Fibroblast of lung (primary cell): ENCODE measurements around the gene SEZ6L. TPM values are rescaled to one million over a fixed set of nuclear protein-coding genes. Genes with fewer than 3 reads are reported as not detected.

Experiments used
- DNase-seq, 2 donors: peaks; one replicate each; pipeline versions ENCODE4 v3.0.0 to v3.0.0-alpha.2; 2010; ENCODE audit warnings: low read depth in 2 of 2
- H2AFZ ChIP-seq: 2 replicates; pipeline ENCODE4 v1.5.1; 2012; ENCODE audit warnings: low read length, control low read depth, inconsistent platforms
- H3K27ac ChIP-seq: 2 replicates; pipeline ENCODE4 v1.5.1; 2011; ENCODE audit warnings: low read length, control low read depth; ENCODE audit not compliant: insufficient read depth
- H3K27me3 ChIP-seq: 2 replicates; pipeline ENCODE4 v1.5.1; 2011; ENCODE audit warnings: mild to moderate bottlenecking, low read length; ENCODE audit not compliant: control insufficient read depth, insufficient read depth
- H3K36me3 ChIP-seq: 2 replicates; pipeline ENCODE4 v1.5.1; 2011; ENCODE audit warnings: low read length; ENCODE audit not compliant: control insufficient read depth, insufficient read depth
- H3K4me1 ChIP-seq: 2 replicates; pipeline ENCODE4 v1.5.1; 2011; ENCODE audit warnings: low read length; ENCODE audit not compliant: control insufficient read depth, insufficient read depth; ENCODE audit errors: extremely low read depth
- H3K4me2 ChIP-seq: 2 replicates; pipeline ENCODE4 v1.5.1; 2011; ENCODE audit warnings: low read length, control low read depth; ENCODE audit not compliant: insufficient read depth; ENCODE audit errors: extremely low read depth
- H3K4me3 ChIP-seq, 4 experiments: fragments of 200-600 bp in 1 of 4; sonication (generic) in 1 of 4; replicated peaks in 1 of 4; 2 replicates each; pipeline ENCODE4 v1.5.1; 2011 to 2016; ENCODE audit warnings: low read length in 4 of 4, low read depth in 3 of 4, mild to moderate bottlenecking in 3 of 4, control low read depth in 2 of 4, inconsistent platforms in 1 of 4, mixed read lengths in 1 of 4; ENCODE audit not compliant: insufficient read depth in 1 of 4; ENCODE audit errors: control extremely low read depth in 1 of 4
- H3K79me2 ChIP-seq: 2 replicates; pipeline ENCODE4 v1.5.1; 2012; ENCODE audit warnings: mild to moderate bottlenecking, low read length, inconsistent platforms; ENCODE audit not compliant: control insufficient read depth, insufficient read depth
- H3K9ac ChIP-seq: 2 replicates; pipeline ENCODE4 v1.5.1; 2011; ENCODE audit warnings: mild to moderate bottlenecking, low read length, control low read depth; ENCODE audit not compliant: insufficient read depth
- H3K9me3 ChIP-seq: 2 replicates; pipeline ENCODE4 v1.5.1; 2012; ENCODE audit warnings: low read depth, low read length; ENCODE audit not compliant: control insufficient read depth, insufficient read depth
- H4K20me1 ChIP-seq: 2 replicates; pipeline ENCODE4 v1.5.1; 2011; ENCODE audit warnings: low read length; ENCODE audit not compliant: control insufficient read depth, insufficient read depth; ENCODE audit errors: extremely low read depth
- EZH2 ChIP-seq: IDR thresholded peaks from 2 replicates; pipeline ENCODE4 v1.5.1; 2012; ENCODE audit warnings: low read length, control low read depth, mild to moderate bottlenecking; ENCODE audit errors: missing control alignments
- polyA plus RNA-seq, 2 donors: library from polyadenylated mRNA; depleted of rRNA in 1 of 2; stranded (reverse) in 1 of 2; unstranded in 1 of 2; fragments of >200 nt; gene quantifications; 2 replicates each; pipeline ENCODE4 v1.2.1, GENCODE V29; 2011 to 2012; ENCODE audit warnings: missing spikeins in 1 of 2
- total RNA-seq: library from RNA; depleted of rRNA; stranded (reverse); fragments of >200 nt; gene quantifications from 2 replicates; pipeline ENCODE4 v1.2.1, GENCODE V29; 2014
- TF ChIP-seq, protein P1 (sequence below), 2 donors: IDR thresholded peaks in 1 of 2; conservative IDR thresholded peaks in 1 of 2; 1 replicate in 1 of 2; 2 replicates in 1 of 2; pipeline ENCODE4 v1.5.1; 2011 to 2012; ENCODE audit warnings: low read length in 2 of 2, control low read depth in 1 of 2, inconsistent platforms in 1 of 2, low read depth in 1 of 2, mild to moderate bottlenecking in 1 of 2

Gene SEZ6L
- total and polyA plus RNA-seq, 2 donors (not counting 1 experiment from before 2014, with no cell fraction given) = not detected

DNA sequence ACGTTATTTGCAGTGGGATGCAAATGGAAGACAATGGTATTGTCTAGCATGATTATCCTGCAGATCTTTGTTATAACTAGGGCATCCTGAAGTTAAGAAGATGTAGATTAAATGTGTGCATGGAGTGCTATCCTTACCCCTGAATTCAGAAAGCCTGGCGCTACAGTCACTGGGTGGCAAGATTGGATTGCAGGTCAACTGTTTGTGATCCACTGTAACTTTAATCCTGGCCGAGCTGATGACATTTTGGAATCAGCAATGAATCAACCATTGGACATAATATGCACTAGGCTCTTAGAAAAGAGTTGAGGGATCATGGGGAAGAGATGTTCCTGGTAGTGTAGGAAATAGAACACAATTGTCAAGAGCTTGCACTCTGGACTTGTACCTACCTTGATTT lies 25.1 kb downstream of the SEZ6L start:
- Histone ChIP-seq H3K27ac (no peak overlapping the region), H3K4me3 (no peak overlapping the region), H3K9me3 (no peaks in the 10 kb centered on the region), H3K27me3 (no peaks in the 10 kb centered on the region), H3K9ac (no peak overlapping the region), H3K4me2 (no peak overlapping the region), H3K36me3 (no peaks in the 10 kb centered on the region), H3K79me2 (no peaks in the 10 kb centered on the region), H4K20me1 (no peaks in the 10 kb centered on the region), H2AFZ (no peak overlapping the region), H3K4me1 (no peaks in the 10 kb centered on the region)
- TF ChIP-seq, protein P1, sequence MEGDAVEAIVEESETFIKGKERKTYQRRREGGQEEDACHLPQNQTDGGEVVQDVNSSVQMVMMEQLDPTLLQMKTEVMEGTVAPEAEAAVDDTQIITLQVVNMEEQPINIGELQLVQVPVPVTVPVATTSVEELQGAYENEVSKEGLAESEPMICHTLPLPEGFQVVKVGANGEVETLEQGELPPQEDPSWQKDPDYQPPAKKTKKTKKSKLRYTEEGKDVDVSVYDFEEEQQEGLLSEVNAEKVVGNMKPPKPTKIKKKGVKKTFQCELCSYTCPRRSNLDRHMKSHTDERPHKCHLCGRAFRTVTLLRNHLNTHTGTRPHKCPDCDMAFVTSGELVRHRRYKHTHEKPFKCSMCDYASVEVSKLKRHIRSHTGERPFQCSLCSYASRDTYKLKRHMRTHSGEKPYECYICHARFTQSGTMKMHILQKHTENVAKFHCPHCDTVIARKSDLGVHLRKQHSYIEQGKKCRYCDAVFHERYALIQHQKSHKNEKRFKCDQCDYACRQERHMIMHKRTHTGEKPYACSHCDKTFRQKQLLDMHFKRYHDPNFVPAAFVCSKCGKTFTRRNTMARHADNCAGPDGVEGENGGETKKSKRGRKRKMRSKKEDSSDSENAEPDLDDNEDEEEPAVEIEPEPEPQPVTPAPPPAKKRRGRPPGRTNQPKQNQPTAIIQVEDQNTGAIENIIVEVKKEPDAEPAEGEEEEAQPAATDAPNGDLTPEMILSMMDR (conservative IDR thresholded peaks at IDR 0.05 in 1 of 2, IDR thresholded peaks at IDR 0.05 in 1 of 2; ENCODE audit: low read depth in 1 of 2, low read length in 2 of 2) = no peak
- no peak for TF ChIP-seq EZH2
- DNase-seq = no peak

DNA sequence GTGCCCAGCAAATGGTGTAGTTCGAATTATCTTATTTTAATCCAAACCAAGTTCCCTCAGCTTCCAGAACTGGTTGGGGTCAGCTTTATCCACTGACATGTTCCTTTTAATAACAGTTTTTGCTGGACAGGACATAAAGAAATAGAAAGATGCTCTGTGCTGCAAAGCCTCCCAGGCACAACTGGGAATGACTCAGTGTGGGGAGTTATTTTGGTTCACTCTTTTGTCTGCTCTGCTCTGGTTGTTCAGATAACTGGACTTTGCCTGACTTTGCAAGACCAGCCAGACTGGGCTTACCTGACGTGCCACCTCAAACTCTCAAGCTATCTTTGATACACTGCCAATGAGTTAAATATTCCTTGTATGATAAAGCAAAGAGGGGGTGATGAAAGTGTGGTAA lies 25.6 kb downstream of the SEZ6L start:
- no peak for DNase-seq
- Histone ChIP-seq H3K9ac (no peak overlapping the region), H3K27ac (no peak overlapping the region), H3K36me3 (no peaks in the 10 kb centered on the region), H3K4me3 (no peak overlapping the region), H3K9me3 (no peaks in the 10 kb centered on the region), H2AFZ (no peak overlapping the region), H3K4me1 (no peaks in the 10 kb centered on the region), H3K79me2 (no peaks in the 10 kb centered on the region), H4K20me1 (no peaks in the 10 kb centered on the region), H3K4me2 (no peak overlapping the region), H3K27me3 (no peaks in the 10 kb centered on the region)
- TF ChIP-seq EZH2 = no peak
- TF ChIP-seq, protein P1 (conservative IDR thresholded peaks at IDR 0.05 in 1 of 2, IDR thresholded peaks at IDR 0.05 in 1 of 2; ENCODE audit: low read depth in 1 of 2, low read length in 2 of 2) = no peak

DNA sequence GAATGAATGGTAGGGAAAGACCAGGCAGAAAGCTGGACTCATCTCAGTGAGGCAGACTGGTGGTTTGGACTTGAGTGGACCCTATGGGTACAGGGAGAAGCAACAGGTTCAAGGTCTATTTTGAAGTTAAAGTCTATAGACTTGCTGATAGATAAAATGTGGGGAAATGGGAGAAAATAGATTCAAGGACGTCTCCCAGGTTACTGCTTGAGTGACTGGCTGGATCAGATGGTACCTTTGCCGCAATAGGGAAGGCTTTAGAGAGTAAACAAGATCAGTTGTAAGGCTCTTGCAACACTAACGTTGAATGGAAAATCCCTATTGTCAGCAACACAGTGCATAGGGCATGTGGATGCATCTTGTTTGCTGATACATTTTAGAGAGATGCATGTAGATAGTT lies 27.4 kb downstream of the SEZ6L start:
- H2AFZ ChIP-seq = no peak overlapping the region
- H3K9me3 ChIP-seq = no peaks in the 10 kb centered on the region
- DNase-seq = no peak
- no peaks in the 10 kb centered on the region for H3K27me3 ChIP-seq
- no peak overlapping the region for H3K27ac ChIP-seq
- no peak overlapping the region for H3K4me3 ChIP-seq
- no peak overlapping the region for H3K4me2 ChIP-seq
- TF ChIP-seq, protein P1 (conservative IDR thresholded peaks at IDR 0.05 in 1 of 2, IDR thresholded peaks at IDR 0.05 in 1 of 2; ENCODE audit: low read depth in 1 of 2, low read length in 2 of 2) = no peak
- no peak for TF ChIP-seq EZH2
- no peak overlapping the region for H3K9ac ChIP-seq
- H3K4me1 ChIP-seq = no peaks in the 10 kb centered on the region
- no peaks in the 10 kb centered on the region for H3K79me2 ChIP-seq
- H3K36me3 ChIP-seq = no peaks in the 10 kb centered on the region
- no peaks in the 10 kb centered on the region for H4K20me1 ChIP-seq
